IMR-90 (cell line): ENCODE data around the gene RBP4. TPM values are rescaled to one million over a fixed set of nuclear protein-coding genes. Genes with fewer than 3 reads are reported as not detected.
A peak's percentile ranks its signal among the peaks of the same experiment; 100 is the strongest.

ENCODE experiments used
- ATAC-seq: fragments of 200-7000 bp; cut with Tn5 transposase; 2 replicates; pipeline ENCODE4 v1.9.1; 2020; ENCODE audit warnings: low read depth, mild to moderate bottlenecking, moderate library complexity
- BruUV-seq: library from RNA; stranded (reverse); fragments of 400-500 nt; replicated peaks from 2 replicates; lab custom pipeline; 2021; lab: Mats Ljungman, UMichigan
- CTCF ChIA-PET: fragments of 300-600 bp; formaldehyde crosslinking; extraction: SDS; loops from one replicate; lab custom pipeline; 2021; ENCODE audit warnings: antibody characterized with exemption; lab: Yijun Ruan, JAX
- POLR2A ChIA-PET: fragments of 300-600 bp; sonication (Branson Sonifier 250); formaldehyde crosslinking; loops from one replicate; lab custom pipeline; 2022; ENCODE audit warnings: antibody characterized with exemption; ENCODE audit not compliant: unreplicated experiment; lab: Charles Lee
- DNase-seq: peaks from one replicate; pipeline ENCODE4 v3.0.0; 2013
- H2AFZ ChIP-seq: replicated peaks from 2 replicates; pipeline ENCODE3; 2013; ENCODE audit warnings: low read length, mild to moderate bottlenecking; ENCODE audit not compliant: poor library complexity
- H2AK5ac ChIP-seq: 2 replicates; pipeline ENCODE4 v1.6.1; 2013; ENCODE audit warnings: low read depth, low read length, inconsistent platforms
- H2AK9ac ChIP-seq: replicated peaks from 2 replicates; pipeline ENCODE3; 2013; ENCODE audit warnings: mild to moderate bottlenecking, low read depth, low read length, moderate library complexity; ENCODE audit not compliant: poor library complexity
- H2BK120ac ChIP-seq: 2 replicates; pipeline ENCODE4 v1.6.1; 2013; ENCODE audit warnings: low read depth, low read length, inconsistent platforms
- H2BK15ac ChIP-seq: 3 replicates; pipeline ENCODE4 v1.6.1; 2013; ENCODE audit warnings: low read depth, low read length, inconsistent platforms
- H2BK20ac ChIP-seq: 2 replicates; pipeline ENCODE4 v1.6.1; 2013; ENCODE audit warnings: low read depth, mild to moderate bottlenecking, inconsistent platforms, low read length, moderate library complexity
- H2BK5ac ChIP-seq: 2 replicates; pipeline ENCODE4 v1.6.1; 2013; ENCODE audit warnings: mild to moderate bottlenecking, low read depth, low read length, inconsistent platforms; ENCODE audit not compliant: poor library complexity, severe bottlenecking
- H3K14ac ChIP-seq: replicated peaks from 2 replicates; pipeline ENCODE4 v1.6.1; 2013; ENCODE audit warnings: low read depth, low read length, inconsistent platforms
- H3K18ac ChIP-seq: 2 replicates; pipeline ENCODE4 v1.6.1; 2013; ENCODE audit warnings: low read depth, low read length, control low read depth
- H3K23ac ChIP-seq: 2 replicates; pipeline ENCODE4 v1.6.1; 2013; ENCODE audit warnings: low read depth, low read length, inconsistent platforms
- H3K27ac ChIP-seq: 2 replicates; pipeline ENCODE4 v1.5.1; 2013; ENCODE audit warnings: mild to moderate bottlenecking, control low read depth, low read length; ENCODE audit not compliant: insufficient read depth
- H3K27me3 ChIP-seq: 2 replicates; pipeline ENCODE4 v1.6.1; 2013; ENCODE audit warnings: low read length; ENCODE audit not compliant: control insufficient read depth, insufficient read depth
- H3K36me3 ChIP-seq: 2 replicates; pipeline ENCODE4 v1.6.1; 2013; ENCODE audit warnings: low read length, mixed read lengths; ENCODE audit not compliant: control insufficient read depth, insufficient read depth
- H3K4ac ChIP-seq: 2 replicates; pipeline ENCODE4 v1.6.1; 2013; ENCODE audit warnings: low read depth, low read length, inconsistent platforms
- H3K4me1 ChIP-seq: 2 replicates; pipeline ENCODE4 v1.6.1; 2013; ENCODE audit warnings: low read length, mixed read lengths; ENCODE audit not compliant: control insufficient read depth, insufficient read depth
- H3K4me2 ChIP-seq: 2 replicates; pipeline ENCODE4 v1.6.1; 2013; ENCODE audit warnings: low read depth, mild to moderate bottlenecking, control low read depth, low read length, moderate library complexity
- H3K4me3 ChIP-seq: 2 replicates; pipeline ENCODE4 v1.5.1; 2013; ENCODE audit warnings: low read depth, mild to moderate bottlenecking, control low read depth, low read length, moderate library complexity; ENCODE audit not compliant: insufficient read depth
- H3K56ac ChIP-seq: 2 replicates; pipeline ENCODE4 v1.6.1; 2013; ENCODE audit warnings: low read length, inconsistent platforms; ENCODE audit not compliant: insufficient read depth; ENCODE audit errors: extremely low read depth
- H3K79me1 ChIP-seq, 2 experiments: 2 replicates each; pipeline ENCODE4 v1.6.1; 2013; ENCODE audit warnings: low read length in 2 of 2, inconsistent platforms in 1 of 2, low read depth in 1 of 2
- H3K9ac ChIP-seq: 2 replicates; pipeline ENCODE4 v1.6.1; 2013; ENCODE audit warnings: low read depth, low read length, control low read depth
- H3K9me1 ChIP-seq: 2 replicates; pipeline ENCODE4 v1.6.1; 2013; ENCODE audit warnings: low read length, inconsistent platforms; ENCODE audit not compliant: insufficient read depth
- H3K9me3 ChIP-seq: 2 replicates; pipeline ENCODE4 v1.6.1; 2013; ENCODE audit warnings: low read length; ENCODE audit not compliant: control insufficient read depth, insufficient read depth
- H4K20me1 ChIP-seq: 2 replicates; pipeline ENCODE4 v1.6.1; 2013; ENCODE audit warnings: low read length, inconsistent platforms; ENCODE audit not compliant: insufficient read depth
- H4K5ac ChIP-seq: 2 replicates; pipeline ENCODE4 v1.6.1; 2013; ENCODE audit warnings: mild to moderate bottlenecking, low read depth, low read length, control low read depth
- H4K8ac ChIP-seq, 2 experiments: 2 replicates each; pipeline ENCODE4 v1.6.1; 2013; ENCODE audit warnings: low read depth in 2 of 2, low read length in 2 of 2, control low read depth in 1 of 2, inconsistent platforms in 1 of 2
- H4K91ac ChIP-seq: 2 replicates; pipeline ENCODE4 v1.6.1; 2013; ENCODE audit warnings: low read depth, low read length, inconsistent platforms; ENCODE audit not compliant: insufficient read depth
- CEBPB ChIP-seq: IDR thresholded peaks from 2 replicates; pipeline ENCODE4 v1.6.1; 2012; ENCODE audit warnings: low read depth, low read length, improper control_type of control experiment
- MAZ ChIP-seq: IDR thresholded peaks from 2 replicates; pipeline ENCODE4 v1.6.1; 2012; ENCODE audit warnings: low read depth, mild to moderate bottlenecking, low read length, improper control_type of control experiment, moderate library complexity, borderline replicate concordance
- POLR2A ChIP-seq: IDR thresholded peaks from 2 replicates; pipeline ENCODE4 v1.6.1; 2012; ENCODE audit warnings: mild to moderate bottlenecking, low read depth, low read length
- RAD21 ChIP-seq: IDR thresholded peaks from 2 replicates; pipeline ENCODE4 v1.6.1; 2012; ENCODE audit warnings: low read length, improper control_type of control experiment
- SMC3 ChIP-seq: fragments of 150-350 bp; IDR thresholded peaks from 2 replicates; pipeline ENCODE4 v1.6.1; 2016; ENCODE audit warnings: low read depth, mild to moderate bottlenecking, antibody characterized with exemption, low read length, moderate library complexity
- WGBS, 2 experiments: methylation state at CpG; one replicate each; pipeline versions ENCODE4 v1.1.5 to v1.1.7; 2013; ENCODE audit warnings: missing lambda C conversion rate in 2 of 2; ENCODE audit not compliant: insufficient read length in 1 of 2; ENCODE audit errors: extremely low coverage in 2 of 2; 5-methylcytosine and 5-hydroxymethylcytosine counted together
- dilution Hi-C: fragments of 300-500 bp; cut with HindIII; formaldehyde crosslinking; loops from one replicate; pipeline ENCODE4 v1.14.3; 2018; ENCODE audit warnings: low sequenced_read_pairs; ENCODE audit not compliant: unreplicated experiment
- in situ Hi-C: fragments of 300-500 bp; cut with MboI; formaldehyde crosslinking; loops from 3 replicates; pipeline ENCODE4 v1.14.3; 2019; ENCODE audit warnings: low sequenced_read_pairs, inconsistent platforms, mixed read lengths
- intact Hi-C: fragments of 100-400 bp; cut with micrococcal nuclease; formaldehyde crosslinking; loops from 2 replicates; pipeline ENCODE4 v1.10.0; 2022
- polyA plus RNA-seq, 3 experiments: library from polyadenylated mRNA; depleted of rRNA; stranded (reverse); fragments of >200 nt; gene quantifications; 2 replicates each; pipeline ENCODE4 v1.2.3, GENCODE V29; 2012; ENCODE audit warnings: low replicate concordance in 1 of 3
- total RNA-seq: library from RNA; depleted of rRNA; stranded (reverse); fragments of >200 nt; gene quantifications from 2 replicates; pipeline ENCODE4 v1.2.3, GENCODE V29; 2012

Gene RBP4
- total and polyA plus RNA-seq, 2 of the 4 experiments (the other 2 are of a cell fraction), result not detected

DNA sequence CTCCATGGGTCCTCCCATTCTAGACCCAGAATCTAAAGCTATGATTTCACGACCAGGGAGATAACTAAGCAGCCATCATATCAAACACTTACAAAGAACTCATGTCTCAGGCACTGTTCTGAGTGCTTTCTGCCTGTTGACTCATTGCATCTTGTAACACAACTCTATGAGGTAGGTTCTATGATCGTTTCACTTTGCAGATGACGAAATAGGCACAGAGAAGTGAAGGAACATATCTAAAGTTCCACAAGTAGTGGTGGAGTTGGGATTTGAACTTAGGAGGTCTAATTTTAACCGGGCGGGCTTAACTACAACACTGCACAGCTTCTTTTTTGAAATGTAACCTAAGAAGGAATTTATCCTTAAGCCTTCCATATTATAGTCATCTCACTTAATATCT is 2.9 kb downstream of the RBP4 start:
- Histone ChIP-seq H3K9me1 (no peaks in the 10 kb centered on the region), H2BK5ac (no peak overlapping the region), H4K91ac (no peak overlapping the region), H4K5ac (no peak overlapping the region), H3K4me3 (no peak overlapping the region), H2AK9ac (no peak overlapping the region), H3K9ac (no peak overlapping the region), H3K4me2 (no peak overlapping the region), H3K27ac (no peak overlapping the region), H2AK5ac (no peak overlapping the region), H2BK20ac (no peak overlapping the region), H3K18ac (no peak overlapping the region), H4K20me1 (no peaks in the 10 kb centered on the region), H3K4ac (no peak overlapping the region), H3K4me1 (peaks cover 1% of the 10 kb centered on the region; the same call in 1 of the 2 replicates), H3K9me3 (no peaks in the 10 kb centered on the region), H3K27me3 (peaks cover 45% of the 10 kb centered on the region), H2AFZ (no peak overlapping the region), H3K79me1 (no peaks in the 10 kb centered on the region), H3K23ac (no peak overlapping the region), H2BK120ac (no peak overlapping the region), H3K14ac (no peak overlapping the region), H2BK15ac (no peak overlapping the region), H3K36me3 (no peaks in the 10 kb centered on the region), H3K56ac (no peak overlapping the region), H4K8ac (no peak overlapping the region)
- TF ChIP-seq SMC3, result no peak
- TF ChIP-seq POLR2A, result no peak
- 0 out of 2 replicates have a peak, but pooled peaks have one; percentile 18 for TF ChIP-seq CEBPB
- TF ChIP-seq MAZ, result no peak
- TF ChIP-seq RAD21, result no peak
- no peak for DNase-seq
- dilution Hi-C loops, result no loop called here
- in situ Hi-C loops, result no loop called here
- no peak for ATAC-seq
- CTCF ChIA-PET, result no interaction called here
- POLR2A ChIA-PET, result no interaction called here
- BruUV-seq, result no TSS peak
- intact Hi-C loops, result no loop called here
- WGBS, 2 experiments, result no CpG with 5 or more reads among the region's 5 CpGs
